Tibial nerve (tissue), 4 donors: ENCODE results near the gene SPATA21.
"Not testable (repeated sequence)": the region's sequence is repeated elsewhere in the genome, so short reads cannot be mapped to it uniquely, and the experiment has no call there.

Source experiments
- CTCF ChIP-seq, 5 experiments: fragments of 200-600 bp in 3 of 5; fragments of 450-650 bp in 2 of 5; sonication (generic) in 3 of 5; IDR thresholded peaks; one replicate each; pipeline ENCODE4 v1.5.1; 2016 to 2019; ENCODE audit warnings: antibody characterized with exemption in 5 of 5, mild to moderate bottlenecking in 3 of 5, moderate library complexity in 2 of 5
- EP300 ChIP-seq, 2 donors: sonication (generic); formaldehyde crosslinking; IDR thresholded peaks; one replicate each; pipeline ENCODE4 v1.6.1; 2017; ENCODE audit warnings: antibody characterized with exemption in 2 of 2, mild to moderate bottlenecking in 1 of 2
- POLR2A ChIP-seq, 2 donors: fragments of 450-650 bp; IDR thresholded peaks; one replicate each; pipeline ENCODE4 v1.6.1; 2017; ENCODE audit warnings: antibody characterized with exemption in 2 of 2, mild to moderate bottlenecking in 2 of 2, moderate library complexity in 2 of 2

- not testable (repeated sequence) for TF ChIP-seq CTCF, POLR2A, EP300 (IDR thresholded peaks at IDR 0.05)
These were observed 49.1 kb upstream of the SPATA21 start for GRCh38 chr1:16486316-16486715.
